Measurements from ENCODE around the gene SMIM9. TPM values are rescaled to one million over a fixed set of nuclear protein-coding genes. Genes with fewer than 3 reads are reported as not detected.

SMIM9 gene
- not detected in 2 replicates for total RNA-seq

GRCh38 chrX:154834562-154834961, at the start of gene SMIM9:
Gene SMIM9, minus strand, starts transcription at chrX:154834662. Its CDS starts 3,806 bp downstream, at chrX:154830856.

GRCh38 chrX:154804957-154805695, 29.3 kb downstream of the SMIM9 start, which contains the start of gene MPP1:
Gene MPP1, minus strand, starts transcription at chrX:154805485. Its CDS starts 112 bp downstream, at chrX:154805373.

Other genes with a start within 250 kb of the SMIM9 start
- not detected in 2 replicates for gene CTAG1A, start 249.5 kb downstream of the SMIM9 start, total RNA-seq
- gene CTAG1B, start 215.4 kb downstream of the SMIM9 start, total RNA-seq: not detected in 2 replicates
- gene CTAG2, start 181.1 kb downstream of the SMIM9 start, total RNA-seq: not detected in 2 replicates
- 0.58 and 0.89 TPM in 2 replicates for gene GAB3, start 83.6 kb downstream of the SMIM9 start, total RNA-seq
- gene DKC1, start 71.8 kb downstream of the SMIM9 start, total RNA-seq: 18.2 and 25.7 TPM in 2 replicates
- 40.1 and 40.9 TPM in 2 replicates for gene MPP1, start 29.2 kb downstream of the SMIM9 start, total RNA-seq
- gene F8A1, start 51.7 kb upstream of the SMIM9 start, total RNA-seq: 8.4 and 9.7 TPM in 2 replicates
- gene F8, start 188.1 kb upstream of the SMIM9 start, total RNA-seq: 0.86 and 2.3 TPM in 2 replicates
- gene FUNDC2, start 192.2 kb upstream of the SMIM9 start, total RNA-seq: 55.6 and 70.4 TPM in 2 replicates
- 17.6 and 22.7 TPM in 2 replicates for gene CMC4, start 236.5 kb upstream of the SMIM9 start, total RNA-seq
- gene MTCP1, start 236.5 kb upstream of the SMIM9 start, total RNA-seq: 0.86 and 1.4 TPM in 2 replicates
- gene BRCC3, start 236.8 kb upstream of the SMIM9 start, total RNA-seq: 12.8 and 19.0 TPM in 2 replicates